Testis (tissue), 3 donors: ENCODE measurements around the gene GHRH. TPM values are rescaled to one million over a fixed set of nuclear protein-coding genes. Genes with fewer than 3 reads are reported as not detected.

Source experiments
- DNase-seq: peaks from one replicate; pipeline ENCODE4 v3.0.0-alpha.2; 2019
- H3K27ac ChIP-seq, 2 donors: fragments of 200-600 bp; sonication (generic); one replicate each; pipeline ENCODE4 v1.5.1; 2019
- H3K27me3 ChIP-seq: fragments of 200-600 bp; sonication (generic); one replicate; pipeline ENCODE4 v1.5.1; 2019
- H3K36me3 ChIP-seq: fragments of 200-600 bp; sonication (generic); one replicate; pipeline ENCODE4 v1.5.1; 2017; ENCODE audit warnings: low read depth; ENCODE audit errors: missing control alignments
- H3K4me1 ChIP-seq: fragments of 200-600 bp; sonication (generic); one replicate; pipeline ENCODE4 v1.5.1; 2019
- H3K4me3 ChIP-seq, 2 donors: fragments of 200-600 bp; sonication (generic); one replicate each; pipeline ENCODE4 v1.5.1; 2017 to 2019
- H3K9me3 ChIP-seq: fragments of 200-600 bp; sonication (generic); one replicate; pipeline ENCODE4 v1.5.1; 2017
- CTCF ChIP-seq, 3 experiments: fragments of 450-650 bp in 2 of 3; fragments of 200-600 bp in 1 of 3; sonication (generic) in 1 of 3; IDR thresholded peaks; one replicate each; pipeline ENCODE4 v1.5.1; 2016 to 2019; ENCODE audit warnings: antibody characterized with exemption in 3 of 3, mild to moderate bottlenecking in 2 of 3, moderate library complexity in 1 of 3
- POLR2A ChIP-seq: fragments of 450-650 bp; IDR thresholded peaks from one replicate; pipeline ENCODE4 v1.6.1; 2017; ENCODE audit warnings: antibody characterized with exemption, mild to moderate bottlenecking, moderate library complexity
- WGBS, 2 donors: methylation state at CpG; one replicate each; pipeline ENCODE4 v1.1.5; 2018; 5-methylcytosine and 5-hydroxymethylcytosine counted together
- intact Hi-C: fragments of 100-400 bp; cut with DNase I; formaldehyde crosslinking; loops from one replicate; pipeline ENCODE4 v1.15.1; 2023; ENCODE audit warnings: low total_unique reads
- polyA plus RNA-seq: library from polyadenylated mRNA; stranded (reverse); fragments of 350-450 nt; fragmentation: Illumina TruSeq; extraction: RNeasy Lipid Tissue Mini Kit (QIAGEN cat#74804); gene quantifications from one replicate; pipeline ENCODE4 v1.2.3, GENCODE V29; 2014; ENCODE audit warnings: low read depth, low replicate concordance; ENCODE audit not compliant: insufficient read depth
- total RNA-seq, 2 donors: library from RNA; depleted of rRNA; stranded (reverse); fragments of >200 nt; gene quantifications; one replicate each; pipeline ENCODE4 v1.2.3, GENCODE V29; 2016

Gene GHRH
- total and polyA plus RNA-seq, 3 donors from 2014 or later, result not detected

DNA sequence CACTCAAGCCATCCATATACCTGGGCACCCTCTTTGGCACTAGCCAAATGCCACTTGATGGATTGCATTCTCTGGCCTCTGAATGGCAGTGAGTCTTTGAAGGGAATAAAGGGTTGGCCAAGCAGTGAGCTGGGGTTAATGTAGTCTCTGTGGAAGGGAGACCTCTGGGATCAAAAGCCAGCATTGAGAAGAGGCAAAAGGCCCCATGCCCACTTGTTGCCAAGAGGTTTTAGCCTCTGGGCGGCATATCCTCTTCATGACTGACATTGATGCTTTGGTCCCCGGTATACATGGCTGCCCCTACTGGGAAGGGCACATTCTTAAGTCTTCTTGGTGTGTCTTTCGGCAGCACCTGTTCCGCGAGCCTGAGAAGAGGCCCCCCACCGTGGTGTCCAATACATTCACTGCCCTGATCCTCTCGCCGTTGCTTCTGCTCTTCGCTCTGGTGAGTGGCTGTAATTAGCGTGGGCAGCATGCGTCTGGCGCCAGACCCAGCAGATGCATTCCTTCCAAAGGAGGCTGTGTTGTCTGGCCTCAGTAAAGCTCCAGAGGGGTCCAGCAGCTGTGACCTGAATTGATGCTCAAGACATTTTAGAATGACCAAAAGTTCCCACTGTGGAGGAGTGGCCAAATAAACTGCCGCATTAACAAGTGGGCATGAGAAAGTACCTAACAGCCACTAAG, 29.5 kb downstream of the GHRH start:
- H3K36me3 ChIP-seq, result no peaks in the 10 kb centered on the region
- no peak for TF ChIP-seq POLR2A
- TF ChIP-seq CTCF (IDR thresholded peaks at IDR 0.05), result no peak
- DNase-seq, result no peak
- intact Hi-C loops, result no loop called here
- H3K27me3 ChIP-seq, result no peaks in the 10 kb centered on the region
- no peak overlapping the region for H3K4me3 ChIP-seq
- H3K9me3 ChIP-seq, result no peaks in the 10 kb centered on the region
- no peak overlapping the region for H3K27ac ChIP-seq
- WGBS, 2 donors, result 86 to 93% methylated on average over 13 of the region's 13 CpGs
- peaks cover 6% of the 10 kb centered on the region for H3K4me1 ChIP-seq

DNA sequence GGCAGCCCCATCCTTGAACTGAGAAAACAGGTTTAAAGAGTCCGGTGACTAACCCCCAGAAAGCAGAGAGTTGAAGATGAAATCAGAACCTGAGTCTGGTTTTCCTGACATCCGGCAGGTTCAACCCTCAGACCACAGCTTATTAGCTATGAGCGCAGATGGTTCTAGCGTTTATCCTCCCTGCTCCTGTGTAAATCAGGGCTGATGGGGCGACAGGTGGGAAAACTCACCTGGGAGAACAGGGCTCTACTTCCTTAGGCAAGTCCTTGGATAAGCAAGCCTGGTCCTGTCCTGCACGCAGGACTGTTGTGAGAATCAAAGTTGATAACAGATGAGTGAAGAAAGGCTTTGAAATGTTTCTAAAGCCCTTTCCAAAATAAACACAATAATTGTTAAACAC, 31.4 kb downstream of the GHRH start:
- H3K4me1 ChIP-seq, result peaks cover 11% of the 10 kb centered on the region
- no peak for DNase-seq
- no peak overlapping the region for H3K27ac ChIP-seq

GRCh38 chr20:37229357-37229756, 32.3 kb downstream of the GHRH start:
- TF ChIP-seq POLR2A (no peak), CTCF (IDR thresholded peaks at IDR 0.05) (no peak)
- H3K9me3 ChIP-seq, result no peaks in the 10 kb centered on the region
- DNase-seq, result no peak
- no peak overlapping the region for H3K4me3 ChIP-seq
- no peaks in the 10 kb centered on the region for H3K27me3 ChIP-seq
- intact Hi-C loops, result no loop called here
- no peaks in the 10 kb centered on the region for H3K36me3 ChIP-seq
- WGBS, 2 donors, result 79 to 87% methylated on average over 4 of the region's 4 CpGs
- H3K4me1 ChIP-seq, result peaks cover 11% of the 10 kb centered on the region
- no peak overlapping the region for H3K27ac ChIP-seq

More for the DNA sequence above, 31.4 kb downstream of the GHRH start:
- no peak overlapping the region for H3K4me3 ChIP-seq
- H3K9me3 ChIP-seq, result no peaks in the 10 kb centered on the region
- no peaks in the 10 kb centered on the region for H3K36me3 ChIP-seq
- 91 to 92% methylated on average over 6 of the region's 6 CpGs for WGBS, 2 donors
- intact Hi-C loops, result no loop called here
- no peaks in the 10 kb centered on the region for H3K27me3 ChIP-seq
- TF ChIP-seq CTCF (IDR thresholded peaks at IDR 0.05) (no peak), POLR2A (no peak)

GRCh38 chr20:37228656-37229055, 33.0 kb downstream of the GHRH start:
- Histone ChIP-seq H3K4me1 (peaks cover 11% of the 10 kb centered on the region), H3K4me3 (no peak overlapping the region), H3K36me3 (no peaks in the 10 kb centered on the region), H3K27ac (no peak overlapping the region), H3K27me3 (no peaks in the 10 kb centered on the region), H3K9me3 (no peaks in the 10 kb centered on the region)
- 96 to 97% methylated on average over 5 of the region's 5 CpGs for WGBS, 2 donors
- DNase-seq, result no peak
- TF ChIP-seq CTCF (IDR thresholded peaks at IDR 0.05) (no peak), POLR2A (no peak)
- intact Hi-C loops, result no loop called here

GRCh38 chr20:37228082-37228481, 33.5 kb downstream of the GHRH start:
- intact Hi-C loops, result no loop called here
- DNase-seq, result no peak
- H3K4me3 ChIP-seq, result no peak overlapping the region
- WGBS, 2 donors, result 77 to 86% methylated on average over 6 of the region's 6 CpGs
- H3K27me3 ChIP-seq, result no peaks in the 10 kb centered on the region
- no peaks in the 10 kb centered on the region for H3K36me3 ChIP-seq
- H3K9me3 ChIP-seq, result no peaks in the 10 kb centered on the region
- H3K27ac ChIP-seq, result no peak overlapping the region
- peaks cover 11% of the 10 kb centered on the region for H3K4me1 ChIP-seq
- TF ChIP-seq POLR2A, result no peak
- no peak for TF ChIP-seq CTCF (IDR thresholded peaks at IDR 0.05)
